Ascending aorta (tissue), 2 donors: ENCODE results near the gene PHLDB1. TPM values are rescaled to one million over a fixed set of nuclear protein-coding genes. Genes with fewer than 3 reads are reported as not detected.

Source experiments
- DNase-seq, 2 donors: peaks; one replicate each; pipeline ENCODE4 v3.0.0-alpha.2; 2019; ENCODE audit warnings: low spot score in 2 of 2
- H3K27ac ChIP-seq, 2 donors: fragments of 200-600 bp; sonication (generic); one replicate each; pipeline ENCODE4 v1.5.1; 2016 to 2017; ENCODE audit warnings: mild to moderate bottlenecking in 1 of 2
- H3K27me3 ChIP-seq: fragments of 200-600 bp; sonication (generic); one replicate; pipeline ENCODE4 v1.5.1; 2017
- H3K36me3 ChIP-seq, 2 donors: fragments of 200-600 bp; sonication (generic); one replicate each; pipeline ENCODE4 v1.5.1; 2016
- H3K4me1 ChIP-seq, 2 donors: fragments of 200-600 bp; sonication (generic); one replicate each; pipeline ENCODE4 v1.5.1; 2016 to 2017; ENCODE audit warnings: mild to moderate bottlenecking in 1 of 2
- H3K4me3 ChIP-seq, 2 donors: fragments of 200-600 bp; sonication (generic); one replicate each; pipeline ENCODE4 v1.5.1; 2016 to 2017; ENCODE audit warnings: mild to moderate bottlenecking in 1 of 2
- H3K9me3 ChIP-seq, 2 donors: fragments of 200-600 bp; sonication (generic); one replicate each; pipeline ENCODE4 v1.5.1; 2016
- intact Hi-C: fragments of 100-400 bp; cut with DNase I; formaldehyde crosslinking; loops from one replicate; pipeline ENCODE4 v1.15.1; 2023
- total RNA-seq: library from RNA; depleted of rRNA; stranded (reverse); fragments of >200 nt; gene quantifications from one replicate; pipeline ENCODE4 v1.1.0, GENCODE V29; 2016
- TF ChIP-seq, protein P1 (sequence below), 3 experiments: fragments of 200-600 bp in 2 of 3; fragments of 450-650 bp in 1 of 3; sonication (generic) in 2 of 3; IDR thresholded peaks; one replicate each; pipeline ENCODE4 v1.5.1; 2016 to 2019; ENCODE audit warnings: antibody characterized with exemption in 3 of 3, mild to moderate bottlenecking in 1 of 3, moderate library complexity in 1 of 3

Gene PHLDB1
- total RNA-seq, 1 donor from 2014 or later: 200 TPM

DNA sequence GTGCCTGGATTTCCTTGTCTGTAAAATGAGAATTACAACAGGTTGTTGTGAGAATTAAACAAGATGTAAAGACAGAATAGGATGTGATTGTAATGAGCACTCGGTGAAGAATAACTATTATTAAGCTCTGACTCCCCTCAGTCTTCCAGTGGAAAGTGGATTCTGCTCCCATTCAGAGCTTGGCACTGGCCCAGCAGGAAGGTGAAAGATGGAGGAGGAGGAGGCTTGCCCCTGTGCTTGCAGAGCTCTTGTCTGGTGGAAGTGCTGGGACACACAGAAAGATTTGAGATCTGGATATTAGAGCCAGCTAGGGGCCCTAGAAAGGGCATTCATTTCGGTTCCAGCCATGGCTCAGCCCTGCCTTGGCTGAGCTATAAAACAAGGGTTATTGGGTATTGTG is 28.2 kb downstream of the PHLDB1 start:
- TF ChIP-seq, protein P1, sequence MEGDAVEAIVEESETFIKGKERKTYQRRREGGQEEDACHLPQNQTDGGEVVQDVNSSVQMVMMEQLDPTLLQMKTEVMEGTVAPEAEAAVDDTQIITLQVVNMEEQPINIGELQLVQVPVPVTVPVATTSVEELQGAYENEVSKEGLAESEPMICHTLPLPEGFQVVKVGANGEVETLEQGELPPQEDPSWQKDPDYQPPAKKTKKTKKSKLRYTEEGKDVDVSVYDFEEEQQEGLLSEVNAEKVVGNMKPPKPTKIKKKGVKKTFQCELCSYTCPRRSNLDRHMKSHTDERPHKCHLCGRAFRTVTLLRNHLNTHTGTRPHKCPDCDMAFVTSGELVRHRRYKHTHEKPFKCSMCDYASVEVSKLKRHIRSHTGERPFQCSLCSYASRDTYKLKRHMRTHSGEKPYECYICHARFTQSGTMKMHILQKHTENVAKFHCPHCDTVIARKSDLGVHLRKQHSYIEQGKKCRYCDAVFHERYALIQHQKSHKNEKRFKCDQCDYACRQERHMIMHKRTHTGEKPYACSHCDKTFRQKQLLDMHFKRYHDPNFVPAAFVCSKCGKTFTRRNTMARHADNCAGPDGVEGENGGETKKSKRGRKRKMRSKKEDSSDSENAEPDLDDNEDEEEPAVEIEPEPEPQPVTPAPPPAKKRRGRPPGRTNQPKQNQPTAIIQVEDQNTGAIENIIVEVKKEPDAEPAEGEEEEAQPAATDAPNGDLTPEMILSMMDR (IDR thresholded peaks at IDR 0.05): no peak
- intact Hi-C loops: loop anchor here (2.0 kb wide), 1 partner anchor 27 kb away; no protein-coding TSS in a partner anchor
- peak overlapping the region; percentile 74 to 86 for H3K27ac ChIP-seq
- peak overlapping the region in 1 of 2 donors; percentile 54 for H3K4me3 ChIP-seq
- H3K9me3 ChIP-seq: no peaks in the 10 kb centered on the region
- H3K27me3 ChIP-seq: no peaks in the 10 kb centered on the region
- DNase-seq: no peak
- peaks cover 22 to 31% of the 10 kb centered on the region in 2 donors for H3K4me1 ChIP-seq
- peaks cover 52 to 74% of the 10 kb centered on the region in 2 donors for H3K36me3 ChIP-seq

DNA sequence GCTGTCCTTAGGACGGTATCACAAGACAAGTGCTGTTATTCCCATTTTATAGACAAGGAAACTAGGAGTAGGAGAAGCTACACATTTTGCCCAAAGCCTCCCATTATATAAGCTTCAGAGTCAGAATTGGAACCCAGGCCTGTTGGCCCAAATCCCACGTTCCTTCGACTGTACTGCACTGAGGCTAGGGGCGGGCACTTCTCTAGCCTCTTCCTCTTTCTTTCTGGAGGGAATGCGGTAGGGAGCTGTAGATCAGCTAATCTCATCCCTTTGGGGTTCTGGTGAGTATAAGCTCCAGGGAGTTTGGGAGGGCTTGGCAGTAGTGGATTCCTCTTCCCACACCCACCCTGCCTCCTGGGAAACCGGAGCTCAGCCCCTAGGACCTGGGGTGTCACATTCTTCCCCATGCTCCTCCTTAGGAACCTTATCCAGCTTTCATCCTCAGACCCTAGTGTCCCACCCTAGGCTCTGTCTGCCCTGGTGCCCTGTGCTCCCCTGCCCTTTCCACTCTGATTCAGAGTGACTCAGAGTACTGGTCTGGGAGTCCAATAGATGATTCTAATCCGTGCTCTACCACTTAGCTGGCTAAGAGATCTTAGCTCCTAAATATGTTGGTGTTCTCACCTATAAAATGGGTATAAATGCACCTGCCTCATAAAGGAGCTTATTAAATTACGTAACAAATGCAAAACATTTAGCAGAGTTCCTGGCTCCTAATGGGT is 29.3 kb downstream of the PHLDB1 start:
- DNase-seq: no peak
- intact Hi-C loops: no loop called here
- Histone ChIP-seq H3K36me3 (peaks cover 50 to 73% of the 10 kb centered on the region in 2 donors), H3K27ac (peak overlapping the region; percentile 29 to 50), H3K9me3 (no peaks in the 10 kb centered on the region), H3K4me3 (no peak overlapping the region), H3K27me3 (no peaks in the 10 kb centered on the region), H3K4me1 (peaks cover 22 to 31% of the 10 kb centered on the region in 2 donors)
- TF ChIP-seq, protein P1 (IDR thresholded peaks at IDR 0.05): no peak

DNA sequence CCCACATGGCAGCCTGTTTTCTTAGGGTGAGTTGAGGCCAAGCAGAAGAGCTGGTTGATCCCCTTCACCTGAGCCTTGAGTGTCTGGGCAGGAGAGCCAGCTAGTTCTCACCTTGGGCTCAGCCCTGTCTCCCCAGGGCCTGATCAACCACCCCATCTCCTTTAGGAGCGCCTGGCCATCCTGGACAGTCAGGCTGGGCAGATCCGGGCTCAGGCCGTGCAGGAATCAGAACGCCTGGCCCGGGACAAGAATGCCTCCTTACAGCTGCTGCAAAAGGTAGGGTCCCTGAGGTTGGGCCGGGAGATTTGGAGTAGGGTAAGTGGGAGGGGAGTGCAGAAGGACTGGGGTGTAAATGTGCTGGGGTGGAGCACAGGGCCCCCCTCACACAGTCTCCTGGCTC is 31.3 kb downstream of the PHLDB1 start:
- Histone ChIP-seq H3K27me3 (no peaks in the 10 kb centered on the region), H3K4me3 (no peak overlapping the region), H3K9me3 (no peaks in the 10 kb centered on the region), H3K4me1 (peaks cover 13 to 20% of the 10 kb centered on the region in 2 donors), H3K27ac (peak overlapping the region in 1 of 2 donors; percentile 12), H3K36me3 (peaks cover 55 to 83% of the 10 kb centered on the region in 2 donors)
- intact Hi-C loops: no loop called here
- TF ChIP-seq, protein P1 (IDR thresholded peaks at IDR 0.05): no peak
- no peak for DNase-seq

DNA sequence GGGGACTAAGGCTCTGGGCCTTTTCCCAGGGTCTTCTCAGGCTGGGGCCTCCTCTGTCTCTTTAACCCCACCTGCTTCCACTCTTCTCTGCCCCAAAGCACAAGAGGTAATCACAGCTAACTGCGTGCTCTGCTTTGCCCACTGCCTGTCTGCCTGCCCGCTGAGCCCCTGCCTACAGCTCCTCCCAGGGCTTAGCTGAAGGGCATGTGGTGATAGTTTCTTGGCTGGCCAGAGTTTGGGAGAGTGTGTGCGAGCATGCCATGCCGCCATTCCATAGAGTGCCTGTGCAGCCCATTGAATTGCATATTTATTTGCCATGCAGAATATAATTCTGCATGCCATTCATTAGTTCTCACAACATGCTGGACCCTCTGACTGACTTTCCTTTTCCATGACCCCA is 32.5 kb downstream of the PHLDB1 start:
- Histone ChIP-seq H3K9me3 (no peaks in the 10 kb centered on the region), H3K4me1 (peaks cover 5 to 8% of the 10 kb centered on the region in 2 donors), H3K27me3 (no peaks in the 10 kb centered on the region), H3K4me3 (no peak overlapping the region), H3K27ac (peak overlapping the region; percentile 2 to 12), H3K36me3 (peaks cover 67 to 95% of the 10 kb centered on the region in 2 donors)
- intact Hi-C loops: no loop called here
- TF ChIP-seq, protein P1 (IDR thresholded peaks at IDR 0.05): no peak
- DNase-seq: no peak

DNA sequence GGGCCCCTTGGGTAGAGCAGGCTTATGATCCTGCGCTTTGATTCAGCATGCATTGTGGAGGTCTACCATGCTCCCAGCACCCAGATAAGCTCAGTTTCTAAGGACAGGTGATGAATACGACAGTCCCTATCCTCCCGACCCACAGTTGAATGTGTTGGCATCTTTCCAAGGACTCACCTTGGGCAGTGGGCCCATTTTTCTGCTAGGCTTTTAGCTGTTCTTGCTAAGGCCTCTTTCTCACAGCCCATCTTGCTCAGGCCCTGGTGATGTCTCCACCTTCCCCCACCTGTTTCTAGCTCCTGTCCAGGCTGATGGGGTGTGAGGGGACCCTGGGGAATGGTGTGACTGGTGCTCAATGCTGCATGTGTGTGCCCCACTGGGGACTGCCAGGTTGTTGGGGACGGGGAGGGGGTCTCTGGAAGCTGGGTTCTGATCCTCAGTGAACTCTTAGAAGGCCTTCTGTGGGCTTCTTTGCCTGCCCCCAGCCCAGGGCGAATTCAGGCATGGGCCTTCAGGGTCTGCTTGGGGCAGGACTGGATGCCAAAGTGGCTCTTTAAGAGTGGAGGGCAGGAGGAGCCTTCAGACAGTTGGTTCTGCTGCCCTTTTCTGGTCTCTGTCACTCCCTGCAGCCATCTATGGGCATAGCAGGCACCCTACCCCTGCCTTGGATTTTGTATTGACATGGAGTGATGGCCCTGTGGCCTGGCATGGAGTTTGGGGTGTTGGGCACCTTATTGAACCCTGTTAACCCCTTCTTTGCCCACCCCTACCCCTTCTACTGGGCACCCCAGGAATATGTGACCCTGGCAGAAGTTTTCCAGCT is 33.1 kb downstream of the PHLDB1 start:
- TF ChIP-seq, protein P1 (IDR thresholded peaks at IDR 0.05): no peak
- Histone ChIP-seq H3K4me1 (peaks cover 0 to 3% of the 10 kb centered on the region in 2 donors), H3K9me3 (no peaks in the 10 kb centered on the region), H3K27me3 (no peaks in the 10 kb centered on the region), H3K36me3 (peaks cover 69 to 97% of the 10 kb centered on the region in 2 donors), H3K27ac (peak overlapping the region in 1 of 2 donors; percentile 23), H3K4me3 (no peak overlapping the region)
- no peak for DNase-seq
- intact Hi-C loops: no loop called here
